Measurements from ENCODE around the gene CREB5.

CREB5 gene

DNA sequence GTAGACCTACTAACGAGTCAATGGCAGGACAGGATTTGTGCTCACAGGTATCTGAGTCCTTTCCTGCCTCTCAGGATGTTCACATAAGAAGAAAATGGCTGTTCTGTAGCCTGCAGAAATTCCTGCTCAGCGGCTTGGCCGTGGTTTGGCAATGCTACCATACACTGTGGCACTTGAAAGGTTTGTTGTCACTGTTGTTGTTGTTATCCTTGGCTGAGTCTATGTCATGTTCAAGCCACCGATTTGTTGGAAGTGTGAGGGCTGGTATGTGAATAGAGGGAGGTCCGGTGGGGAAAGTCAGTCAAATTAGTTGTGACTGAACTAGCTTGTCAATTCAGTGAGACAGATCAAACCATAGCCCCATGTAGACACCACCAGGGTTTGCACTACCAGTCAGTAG is 345.9 kb downstream of the CREB5 start:
- Mint-ChIP-seq H3K4me1 (ENCODE audit: low read depth) (no peaks in the 10 kb centered on the region), H3K27me3 (ENCODE audit: low read depth) (no peaks in the 10 kb centered on the region), H3K27ac (no peak overlapping the region), H3K9me3 (no peaks in the 10 kb centered on the region), H3K4me3 (no peak overlapping the region), H3K36me3 (ENCODE audit: low read depth) (no peaks in the 10 kb centered on the region)

- H3K27ac Mint-ChIP-seq, result no peak overlapping the region
- H3K36me3 Mint-ChIP-seq (ENCODE audit: low read depth), result no peaks in the 10 kb centered on the region
- no peaks in the 10 kb centered on the region for H3K9me3 Mint-ChIP-seq
- no peaks in the 10 kb centered on the region for H3K4me1 Mint-ChIP-seq (ENCODE audit: low read depth)
- no peaks in the 10 kb centered on the region for H3K27me3 Mint-ChIP-seq (ENCODE audit: low read depth)
- H3K4me3 Mint-ChIP-seq, result no peak overlapping the region
These were observed 347.2 kb downstream of the CREB5 start for GRCh38 chr7:28759475-28759971.

DNA sequence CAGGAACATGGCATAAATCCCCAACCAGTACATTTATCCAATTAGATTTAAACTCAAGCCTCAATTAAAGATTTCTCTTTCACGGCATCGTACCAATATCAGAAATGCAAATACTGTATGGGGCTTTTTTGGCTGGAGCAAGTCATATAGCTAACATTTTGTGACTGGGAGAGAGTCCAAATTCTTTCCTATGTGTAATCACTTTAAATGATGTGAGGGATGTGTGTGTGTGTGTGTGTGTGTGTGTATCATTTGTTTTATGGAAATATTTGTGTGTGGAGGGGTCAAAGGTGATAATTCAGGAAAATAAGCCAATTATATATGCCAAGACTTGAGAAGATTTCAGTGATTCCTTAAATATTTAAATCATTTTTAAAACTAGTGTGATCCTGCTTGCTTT is 349.2 kb downstream of the CREB5 start:
- no peaks in the 10 kb centered on the region for H3K9me3 Mint-ChIP-seq
- H3K27ac Mint-ChIP-seq, result no peak overlapping the region
- H3K27me3 Mint-ChIP-seq (ENCODE audit: low read depth), result no peaks in the 10 kb centered on the region

DNA sequence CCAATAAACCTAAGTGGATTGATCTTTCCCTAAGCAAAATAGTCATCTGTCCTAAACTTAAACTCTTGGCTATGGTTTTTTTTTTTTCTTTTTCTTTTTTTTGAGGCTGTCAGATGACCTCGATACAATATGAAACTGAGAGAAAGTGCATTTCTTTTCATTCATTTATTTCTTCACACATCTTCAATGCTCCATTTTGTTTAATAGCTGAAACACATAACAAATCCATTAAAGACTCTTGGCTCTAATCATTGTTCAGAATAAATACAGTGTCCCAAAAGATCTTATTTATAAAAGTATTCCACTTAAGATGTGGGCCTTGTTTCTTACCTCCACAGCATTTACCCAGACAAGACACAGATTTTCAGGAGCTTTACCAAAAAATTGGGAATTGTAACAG is 350.3 kb downstream of the CREB5 start:
- H3K4me3 Mint-ChIP-seq, result no peak overlapping the region
- H3K4me1 Mint-ChIP-seq (ENCODE audit: low read depth), result no peaks in the 10 kb centered on the region
- H3K27ac Mint-ChIP-seq, result no peak overlapping the region
- H3K36me3 Mint-ChIP-seq (ENCODE audit: low read depth), result no peaks in the 10 kb centered on the region
- H3K27me3 Mint-ChIP-seq (ENCODE audit: low read depth), result no peaks in the 10 kb centered on the region
- no peaks in the 10 kb centered on the region for H3K9me3 Mint-ChIP-seq

More for the DNA sequence above, 349.2 kb downstream of the CREB5 start:
- Mint-ChIP-seq H3K36me3 (ENCODE audit: low read depth) (no peaks in the 10 kb centered on the region), H3K4me3 (no peak overlapping the region), H3K4me1 (ENCODE audit: low read depth) (no peaks in the 10 kb centered on the region)

GRCh38 chr7:28766359-28766758 is 354.0 kb downstream of the CREB5 start:
- Mint-ChIP-seq H3K4me3 (no peak overlapping the region), H3K4me1 (ENCODE audit: low read depth) (no peaks in the 10 kb centered on the region), H3K27ac (no peak overlapping the region), H3K9me3 (no peaks in the 10 kb centered on the region), H3K36me3 (ENCODE audit: low read depth) (no peaks in the 10 kb centered on the region), H3K27me3 (ENCODE audit: low read depth) (no peaks in the 10 kb centered on the region)

DNA sequence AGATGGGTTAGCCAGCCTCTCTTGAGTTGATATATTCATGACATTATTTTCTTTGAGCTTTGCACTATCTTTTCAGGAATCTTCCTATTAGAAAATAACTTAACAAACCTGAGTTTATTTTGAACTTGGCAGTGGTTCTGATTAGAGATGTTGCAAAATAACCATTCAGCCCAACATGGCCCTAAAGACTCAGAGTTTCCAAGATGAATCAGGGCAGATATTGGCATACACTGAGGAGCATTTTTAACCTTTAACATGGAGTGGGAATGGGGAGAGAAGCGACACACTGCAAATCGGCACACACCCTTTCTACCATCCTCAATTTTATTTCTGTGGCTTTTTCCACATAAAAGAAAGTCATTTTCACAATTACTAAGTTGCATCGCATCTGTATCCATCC is 355.0 kb downstream of the CREB5 start:
- H3K4me3 Mint-ChIP-seq, result no peak overlapping the region
- H3K4me1 Mint-ChIP-seq (ENCODE audit: low read depth), result no peaks in the 10 kb centered on the region

DNA sequence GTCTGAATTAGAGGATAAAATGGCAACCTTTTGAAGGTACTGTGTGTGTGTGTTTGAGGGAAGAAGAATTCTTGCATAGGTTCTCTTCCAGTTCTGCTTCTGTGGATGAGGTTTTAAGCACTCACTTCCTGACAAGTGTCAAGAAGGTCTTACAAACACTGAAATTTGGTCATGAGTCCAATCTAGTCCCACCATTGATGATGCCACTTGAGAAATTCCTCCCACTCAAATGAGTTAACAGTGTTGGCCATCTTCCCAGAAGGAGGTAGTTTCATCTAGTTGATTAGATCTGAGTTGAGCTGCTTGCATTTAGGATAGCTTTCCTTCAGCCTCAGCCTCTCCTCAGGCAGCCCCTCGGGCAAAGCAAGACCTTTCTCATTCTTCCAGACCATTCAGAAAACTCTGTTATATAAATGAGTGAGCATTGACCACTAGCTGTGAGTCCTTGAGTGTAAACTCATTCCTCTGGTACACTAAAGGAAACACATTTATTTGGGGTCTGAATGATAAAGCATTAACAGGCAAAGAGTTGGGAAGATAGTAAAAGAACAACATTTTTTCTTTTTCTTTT is 356.3 kb downstream of the CREB5 start:
- H3K27ac Mint-ChIP-seq, result no peak overlapping the region
- H3K9me3 Mint-ChIP-seq, result no peaks in the 10 kb centered on the region
- no peaks in the 10 kb centered on the region for H3K4me1 Mint-ChIP-seq (ENCODE audit: low read depth)
- no peaks in the 10 kb centered on the region for H3K27me3 Mint-ChIP-seq (ENCODE audit: low read depth)
- H3K4me3 Mint-ChIP-seq, result no peak overlapping the region
- no peaks in the 10 kb centered on the region for H3K36me3 Mint-ChIP-seq (ENCODE audit: low read depth)

More for the DNA sequence above, 355.0 kb downstream of the CREB5 start:
- no peaks in the 10 kb centered on the region for H3K27me3 Mint-ChIP-seq (ENCODE audit: low read depth)
- no peaks in the 10 kb centered on the region for H3K36me3 Mint-ChIP-seq (ENCODE audit: low read depth)
- no peak overlapping the region for H3K27ac Mint-ChIP-seq
- H3K9me3 Mint-ChIP-seq, result no peaks in the 10 kb centered on the region

- Mint-ChIP-seq H3K27me3 (ENCODE audit: low read depth) (no peaks in the 10 kb centered on the region), H3K4me1 (ENCODE audit: low read depth) (no peaks in the 10 kb centered on the region), H3K27ac (no peak overlapping the region), H3K9me3 (no peaks in the 10 kb centered on the region), H3K36me3 (ENCODE audit: low read depth) (no peaks in the 10 kb centered on the region), H3K4me3 (no peak overlapping the region)
These were observed 359.7 kb downstream of the CREB5 start for GRCh38 chr7:28771906-28772622.

- no peak overlapping the region for H3K27ac Mint-ChIP-seq
- H3K4me1 Mint-ChIP-seq (ENCODE audit: low read depth), result no peaks in the 10 kb centered on the region
- no peaks in the 10 kb centered on the region for H3K27me3 Mint-ChIP-seq (ENCODE audit: low read depth)
- H3K36me3 Mint-ChIP-seq (ENCODE audit: low read depth), result no peaks in the 10 kb centered on the region
- H3K4me3 Mint-ChIP-seq, result no peak overlapping the region
- H3K9me3 Mint-ChIP-seq, result no peaks in the 10 kb centered on the region
These were observed 361.3 kb downstream of the CREB5 start for GRCh38 chr7:28773423-28774145.

DNA sequence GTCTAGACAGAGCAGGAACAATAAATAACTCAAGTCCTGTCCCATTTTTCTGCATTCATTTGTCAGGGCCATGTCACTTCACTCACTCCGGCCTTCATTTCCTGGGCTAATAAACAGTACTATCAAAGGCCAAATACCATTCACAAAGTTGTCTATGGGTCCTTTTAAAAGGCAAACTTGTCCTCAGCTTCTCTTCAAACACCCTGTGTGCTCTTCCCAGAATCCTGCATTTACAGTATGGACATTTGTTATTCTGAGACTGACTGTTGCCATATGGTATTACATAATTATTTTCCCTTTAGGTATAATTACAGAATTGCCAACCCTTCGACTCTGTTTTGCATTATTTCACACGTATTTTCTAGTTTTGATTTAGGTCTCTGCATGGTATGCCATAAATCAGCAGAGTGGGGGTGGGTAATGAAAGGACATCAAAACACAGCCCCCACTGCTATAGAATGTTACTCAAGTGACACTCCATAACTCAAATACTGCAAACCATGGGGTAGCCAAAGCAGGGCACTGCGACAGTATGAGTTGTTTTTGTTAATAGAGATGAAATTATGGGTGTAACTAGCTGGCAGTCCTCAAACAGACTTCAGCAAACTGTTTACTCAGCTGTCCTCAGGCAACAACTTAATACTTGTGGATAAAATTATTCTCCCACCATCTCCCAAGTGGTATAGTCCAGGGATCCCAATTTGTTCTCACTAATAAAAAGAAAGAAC is 362.1 kb downstream of the CREB5 start:
- no peaks in the 10 kb centered on the region for H3K9me3 Mint-ChIP-seq

GRCh38 chr7:28776463-28777157 is 364.3 kb downstream of the CREB5 start:
- Mint-ChIP-seq H3K4me1 (ENCODE audit: low read depth) (no peaks in the 10 kb centered on the region), H3K36me3 (ENCODE audit: low read depth) (no peaks in the 10 kb centered on the region), H3K27ac (no peak overlapping the region), H3K27me3 (ENCODE audit: low read depth) (no peaks in the 10 kb centered on the region), H3K4me3 (no peak overlapping the region), H3K9me3 (no peaks in the 10 kb centered on the region)

More for the DNA sequence above, 362.1 kb downstream of the CREB5 start:
- no peaks in the 10 kb centered on the region for H3K4me1 Mint-ChIP-seq (ENCODE audit: low read depth)
- H3K36me3 Mint-ChIP-seq (ENCODE audit: low read depth), result no peaks in the 10 kb centered on the region
- H3K4me3 Mint-ChIP-seq, result no peak overlapping the region
- no peaks in the 10 kb centered on the region for H3K27me3 Mint-ChIP-seq (ENCODE audit: low read depth)
- no peak overlapping the region for H3K27ac Mint-ChIP-seq

DNA sequence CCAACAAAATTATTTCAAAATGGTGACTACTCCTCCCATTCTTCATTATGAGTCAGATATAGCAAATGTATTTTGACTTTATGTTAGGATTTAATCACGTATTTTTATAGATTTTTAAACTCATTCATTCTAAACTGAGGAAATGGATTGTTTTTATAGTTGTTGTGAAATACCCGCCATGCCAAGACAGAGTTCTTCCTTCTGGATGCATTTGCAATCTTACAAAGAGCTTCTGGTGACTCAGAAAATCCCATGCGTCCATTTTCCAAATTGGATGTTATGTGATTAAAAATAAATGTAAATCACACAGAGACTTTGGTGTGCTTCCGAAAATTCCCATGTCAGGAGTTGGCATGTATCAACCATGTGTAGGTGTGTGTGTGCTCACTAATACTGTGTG is 366.5 kb downstream of the CREB5 start:
- Mint-ChIP-seq H3K4me3 (no peak overlapping the region), H3K27me3 (ENCODE audit: low read depth) (no peaks in the 10 kb centered on the region), H3K27ac (no peak overlapping the region), H3K4me1 (ENCODE audit: low read depth) (no peaks in the 10 kb centered on the region), H3K9me3 (no peaks in the 10 kb centered on the region), H3K36me3 (ENCODE audit: low read depth) (no peaks in the 10 kb centered on the region)

GRCh38 chr7:28779954-28780353 is 367.6 kb downstream of the CREB5 start:
- Mint-ChIP-seq H3K9me3 (no peaks in the 10 kb centered on the region), H3K4me1 (ENCODE audit: low read depth) (no peaks in the 10 kb centered on the region), H3K36me3 (ENCODE audit: low read depth) (no peaks in the 10 kb centered on the region), H3K27me3 (ENCODE audit: low read depth) (no peaks in the 10 kb centered on the region), H3K27ac (no peak overlapping the region), H3K4me3 (no peak overlapping the region)

- no peak overlapping the region for H3K27ac Mint-ChIP-seq
- no peak overlapping the region for H3K4me3 Mint-ChIP-seq
- no peaks in the 10 kb centered on the region for H3K27me3 Mint-ChIP-seq (ENCODE audit: low read depth)
- no peaks in the 10 kb centered on the region for H3K4me1 Mint-ChIP-seq (ENCODE audit: low read depth)
- no peaks in the 10 kb centered on the region for H3K36me3 Mint-ChIP-seq (ENCODE audit: low read depth)
- H3K9me3 Mint-ChIP-seq, result no peaks in the 10 kb centered on the region
These were observed 370.0 kb downstream of the CREB5 start for GRCh38 chr7:28782362-28782761.
